BE2C (cell line): ENCODE results near the gene NPLOC4.

Source experiments
- DNase-seq: peaks from one replicate; pipeline ENCODE4 v3.0.0-alpha.2; 2020
- H3K27me3 ChIP-seq: fragments of 250-450 bp; sonication (Bioruptor Pico); 2 replicates; pipeline ENCODE4 v1.5.1; 2020; ENCODE audit warnings: mild to moderate bottlenecking
- H3K36me3 ChIP-seq: fragments of 250-450 bp; sonication (Bioruptor Pico); 2 replicates; pipeline ENCODE4 v1.5.1; 2020; ENCODE audit warnings: mild to moderate bottlenecking
- H3K4me1 ChIP-seq: fragments of 250-450 bp; sonication (Bioruptor Pico); 2 replicates; pipeline ENCODE4 v1.5.1; 2020
- H3K4me3 ChIP-seq: 2 replicates; pipeline ENCODE4 v1.5.1; 2011; ENCODE audit warnings: low read depth, low read length
- H3K9me3 ChIP-seq: fragments of 250-450 bp; sonication (Bioruptor Pico); 2 replicates; pipeline ENCODE4 v1.5.1; 2020
- TF ChIP-seq, protein P1 (sequence below): IDR thresholded peaks from 2 replicates; pipeline ENCODE4 v1.5.1; 2012; ENCODE audit warnings: mild to moderate bottlenecking, low read depth, low read length

Gene NPLOC4

DNA sequence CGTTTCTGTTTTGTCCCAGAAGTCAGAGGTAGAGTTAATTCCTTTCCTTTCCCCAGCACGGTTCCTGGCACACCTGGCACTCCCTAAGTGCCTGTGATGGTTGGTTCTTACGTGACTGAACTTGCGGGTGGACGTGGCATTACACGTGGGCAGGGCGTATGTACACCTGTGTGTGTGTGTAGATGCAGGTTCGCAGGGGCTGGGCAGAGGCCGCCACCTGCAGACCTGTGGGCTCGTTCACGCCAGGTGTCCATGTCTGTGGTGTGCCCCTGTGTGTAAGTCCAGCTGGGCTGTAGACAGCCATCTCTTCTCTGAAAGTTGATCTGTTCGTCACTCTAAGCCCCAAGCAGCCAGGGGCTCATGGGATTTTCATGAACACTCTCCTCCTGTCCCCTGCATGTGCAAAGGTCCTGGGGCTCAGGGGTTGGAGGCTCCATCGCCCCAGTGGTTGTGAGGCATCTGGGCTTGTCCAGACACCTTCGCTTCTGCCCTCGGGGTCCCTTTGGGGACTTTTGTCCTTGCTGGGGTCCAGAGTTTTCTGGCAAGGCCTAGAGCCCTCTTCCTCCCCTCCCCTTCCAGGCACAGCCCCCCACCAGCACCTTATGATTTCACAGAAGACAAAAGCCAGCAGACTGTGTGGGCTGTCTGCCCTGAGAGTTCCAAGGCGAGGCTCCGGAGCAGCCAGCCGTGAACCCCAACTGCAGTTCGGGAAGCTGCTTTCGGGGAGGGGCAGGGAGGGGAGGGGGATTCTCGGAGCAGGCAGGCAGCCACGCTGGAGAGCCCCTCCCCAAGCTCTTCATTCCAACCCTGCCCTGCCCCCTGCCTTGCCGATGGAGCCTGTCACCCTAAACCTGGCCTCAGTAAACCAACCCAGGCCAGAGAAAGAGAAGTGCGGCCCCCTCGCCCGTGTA, 114.2 kb downstream of the NPLOC4 start:
- Histone ChIP-seq H3K36me3 (no peaks in the 10 kb centered on the region), H3K4me1 (no peaks in the 10 kb centered on the region), H3K9me3 (no peaks in the 10 kb centered on the region), H3K4me3 (no peak overlapping the region), H3K27me3 (peaks cover 5% of the 10 kb centered on the region)
- peak; percentile 63 for DNase-seq
- TF ChIP-seq, protein P1, sequence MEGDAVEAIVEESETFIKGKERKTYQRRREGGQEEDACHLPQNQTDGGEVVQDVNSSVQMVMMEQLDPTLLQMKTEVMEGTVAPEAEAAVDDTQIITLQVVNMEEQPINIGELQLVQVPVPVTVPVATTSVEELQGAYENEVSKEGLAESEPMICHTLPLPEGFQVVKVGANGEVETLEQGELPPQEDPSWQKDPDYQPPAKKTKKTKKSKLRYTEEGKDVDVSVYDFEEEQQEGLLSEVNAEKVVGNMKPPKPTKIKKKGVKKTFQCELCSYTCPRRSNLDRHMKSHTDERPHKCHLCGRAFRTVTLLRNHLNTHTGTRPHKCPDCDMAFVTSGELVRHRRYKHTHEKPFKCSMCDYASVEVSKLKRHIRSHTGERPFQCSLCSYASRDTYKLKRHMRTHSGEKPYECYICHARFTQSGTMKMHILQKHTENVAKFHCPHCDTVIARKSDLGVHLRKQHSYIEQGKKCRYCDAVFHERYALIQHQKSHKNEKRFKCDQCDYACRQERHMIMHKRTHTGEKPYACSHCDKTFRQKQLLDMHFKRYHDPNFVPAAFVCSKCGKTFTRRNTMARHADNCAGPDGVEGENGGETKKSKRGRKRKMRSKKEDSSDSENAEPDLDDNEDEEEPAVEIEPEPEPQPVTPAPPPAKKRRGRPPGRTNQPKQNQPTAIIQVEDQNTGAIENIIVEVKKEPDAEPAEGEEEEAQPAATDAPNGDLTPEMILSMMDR, result peak; percentile 46; the same call in 1 of the 2 replicates

DNA sequence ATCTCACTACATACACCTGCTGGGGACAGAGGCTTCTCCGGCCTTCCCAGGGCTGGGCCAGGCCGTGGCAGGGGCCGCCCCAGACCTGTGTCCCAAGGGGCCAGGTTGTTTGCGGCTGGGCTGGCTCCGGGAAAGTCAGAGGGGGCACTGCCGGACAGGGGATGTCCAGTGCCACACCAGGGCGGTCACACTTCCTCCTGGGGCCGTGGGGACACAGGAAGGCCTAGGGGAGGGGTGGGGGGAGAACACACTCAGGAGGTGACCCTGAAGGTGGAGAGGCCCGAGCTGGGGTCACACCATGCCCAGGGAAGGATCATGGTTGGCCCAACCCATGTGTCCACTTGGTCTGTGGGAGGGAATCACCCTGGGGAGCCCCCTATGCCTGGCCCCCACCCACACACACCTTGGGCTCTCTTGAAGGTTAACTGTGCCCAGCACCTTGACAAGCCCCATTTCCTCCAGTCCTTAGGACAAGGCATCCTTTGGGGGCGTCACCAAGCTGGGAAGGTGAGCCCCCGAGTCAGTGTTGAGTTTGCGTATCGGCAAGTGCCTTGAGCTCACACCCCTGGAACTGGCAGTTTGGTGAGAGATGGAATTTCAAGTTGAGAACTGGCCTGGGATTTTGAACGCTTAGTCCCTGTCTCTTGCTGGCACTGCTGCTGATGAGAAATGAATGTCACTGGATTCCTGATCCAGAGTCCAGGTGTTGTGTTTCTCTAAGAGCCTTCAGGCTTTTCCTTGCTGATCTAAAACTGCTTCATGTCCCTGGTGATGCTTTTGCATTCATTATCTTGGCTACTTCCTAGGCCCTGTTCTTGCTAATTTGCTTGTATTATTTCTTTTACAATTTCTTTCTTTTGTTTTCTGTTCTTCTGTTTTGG, 116.7 kb downstream of the NPLOC4 start:
- TF ChIP-seq, protein P1, result no peak
- Histone ChIP-seq H3K4me1 (no peaks in the 10 kb centered on the region), H3K9me3 (no peaks in the 10 kb centered on the region), H3K27me3 (no peaks in the 10 kb centered on the region), H3K4me3 (no peak overlapping the region), H3K36me3 (no peaks in the 10 kb centered on the region)
- no peak for DNase-seq

DNA sequence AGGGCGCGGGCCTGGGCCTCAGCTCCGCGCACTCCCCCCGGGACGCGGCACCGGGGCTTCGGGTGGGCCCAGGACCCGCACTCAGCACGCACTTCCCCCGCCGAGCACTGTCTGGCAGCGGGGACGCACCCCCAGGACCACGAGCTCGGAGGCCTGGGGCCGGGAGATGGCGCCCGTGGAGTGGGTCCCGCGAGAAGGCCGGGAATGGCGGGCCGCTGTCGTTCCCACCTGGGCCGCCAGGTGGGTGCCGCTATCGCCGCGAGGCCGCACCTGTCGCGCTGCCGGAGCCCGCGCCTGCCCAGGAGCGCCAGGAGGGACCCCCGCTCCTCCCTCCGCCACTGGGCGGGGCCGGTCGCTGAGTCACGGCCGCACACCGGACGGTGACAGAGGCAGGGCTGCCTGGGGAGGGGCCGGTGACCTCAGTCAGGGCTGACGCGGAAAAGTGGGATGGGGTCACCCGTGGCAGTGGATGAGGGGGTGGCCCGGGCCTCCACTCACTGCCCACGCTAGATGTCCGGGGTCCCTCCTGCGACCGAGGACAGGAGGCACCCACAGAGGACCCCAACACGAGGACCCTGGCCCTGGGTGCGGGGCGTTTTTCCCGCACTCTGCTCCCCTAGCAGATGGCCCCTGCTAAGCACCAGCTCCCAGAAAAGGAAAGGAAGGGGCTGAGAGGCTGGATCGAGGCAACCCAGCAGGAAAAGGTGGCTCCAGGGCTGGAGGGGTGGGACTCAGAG, 117.5 kb downstream of the NPLOC4 start:
- DNase-seq, result no peak
- Histone ChIP-seq H3K36me3 (no peaks in the 10 kb centered on the region), H3K27me3 (no peaks in the 10 kb centered on the region), H3K9me3 (no peaks in the 10 kb centered on the region), H3K4me1 (no peaks in the 10 kb centered on the region), H3K4me3 (no peak overlapping the region)
- TF ChIP-seq, protein P1, result no peak

DNA sequence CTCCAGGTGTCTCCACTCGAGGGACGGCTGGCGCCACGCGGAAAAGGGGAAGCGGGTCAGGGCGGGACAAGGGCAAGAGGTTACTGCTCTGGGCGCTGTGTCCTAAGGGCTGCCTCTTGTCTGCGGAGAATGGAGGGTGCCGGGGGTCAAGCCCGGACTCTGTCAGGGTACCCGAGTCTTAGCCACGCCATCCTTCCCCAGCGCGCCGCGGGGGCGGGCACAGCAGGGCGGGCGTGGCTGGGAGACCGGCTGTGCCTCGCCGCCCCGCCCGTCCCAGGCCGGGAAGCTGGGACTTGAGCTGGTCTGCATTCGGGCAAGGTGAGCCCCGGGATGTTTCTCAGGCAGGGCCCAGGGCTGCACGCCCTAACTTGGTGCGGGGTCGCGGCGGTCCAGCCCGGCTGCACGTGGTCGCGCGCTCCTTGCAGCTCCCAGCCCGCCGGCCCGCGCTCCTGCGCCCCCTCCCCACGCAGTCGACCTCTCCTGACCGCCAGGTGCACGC, 118.1 kb downstream of the NPLOC4 start:
- Histone ChIP-seq H3K9me3 (no peaks in the 10 kb centered on the region), H3K4me1 (no peaks in the 10 kb centered on the region), H3K36me3 (no peaks in the 10 kb centered on the region), H3K4me3 (no peak overlapping the region), H3K27me3 (no peaks in the 10 kb centered on the region)
- TF ChIP-seq, protein P1, result no peak
- DNase-seq, result no peak

DNA sequence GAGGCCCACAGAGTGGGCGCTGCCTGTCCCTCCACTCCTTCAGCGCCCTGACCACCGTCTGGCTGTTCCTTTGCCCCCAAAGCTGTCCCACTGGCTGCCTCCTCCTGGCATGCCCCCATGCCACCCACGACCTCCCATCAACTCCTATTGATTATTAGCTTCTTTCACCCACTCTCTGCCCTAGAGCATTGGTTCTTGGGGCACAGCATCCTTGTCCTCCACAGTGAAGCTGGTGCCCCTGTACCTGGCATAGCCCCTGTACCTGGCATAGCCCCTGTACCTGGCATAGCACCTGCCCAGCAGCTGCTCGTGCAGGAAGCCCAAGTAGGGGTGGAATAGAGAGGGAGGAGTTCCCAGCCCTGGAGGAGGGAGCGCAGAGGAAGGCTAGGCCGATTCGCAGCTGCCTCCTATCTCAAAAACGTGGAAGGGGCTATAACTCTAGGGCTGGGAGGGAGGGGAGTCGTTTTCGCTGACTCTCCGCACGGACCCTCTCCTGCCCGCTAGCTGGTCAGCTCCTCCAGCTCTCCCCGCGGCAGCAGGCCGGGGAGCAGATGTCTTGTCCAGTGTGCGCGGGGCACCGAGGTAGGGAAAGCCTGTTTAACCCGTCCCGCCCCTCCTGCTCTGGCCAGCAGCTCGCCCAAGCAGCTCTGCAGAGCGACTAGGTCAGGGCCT, 118.7 kb downstream of the NPLOC4 start:
- Histone ChIP-seq H3K4me3 (no peak overlapping the region), H3K36me3 (no peaks in the 10 kb centered on the region), H3K9me3 (no peaks in the 10 kb centered on the region), H3K4me1 (no peaks in the 10 kb centered on the region), H3K27me3 (no peaks in the 10 kb centered on the region)
- no peak for DNase-seq
- TF ChIP-seq, protein P1, result no peak
